Activated T-cell treated with anti-CD3 and anti-CD28 coated beads, Interleukin-2, amount 50 U/mL, for 4 hours (primary cell): ENCODE results near the gene SP140. TPM values are rescaled to one million over a fixed set of nuclear protein-coding genes. Genes with fewer than 3 reads are reported as not detected.

Experiments
- ATAC-seq, 2 donors: fragments of 200-7000 bp; cut with Tn5 transposase; one replicate each; pipeline ENCODE4 v1.10.0; 2021
- DNase-seq: peaks from one replicate; pipeline ENCODE4 v3.0.0-alpha.2; 2020
- H3K27me3 Mint-ChIP-seq: one replicate; pipeline ENCODE4 v1.8.0; 2021; ENCODE audit warnings: low read depth, mixed read lengths
- H3K36me3 Mint-ChIP-seq: one replicate; pipeline ENCODE4 v1.8.0; 2022; ENCODE audit warnings: mixed read lengths; ENCODE audit not compliant: insufficient read depth
- H3K4me1 Mint-ChIP-seq: one replicate; pipeline ENCODE4 v1.8.0; 2021; ENCODE audit warnings: low read depth, mixed read lengths
- H3K4me3 Mint-ChIP-seq: one replicate; pipeline ENCODE4 v1.8.0; 2021; ENCODE audit warnings: mild to moderate bottlenecking, moderate library complexity, mixed read lengths
- H3K9me3 Mint-ChIP-seq: one replicate; pipeline ENCODE4 v1.8.0; 2021; ENCODE audit warnings: mixed read lengths
- total RNA-seq, 3 donors: library from RNA; stranded (reverse); gene quantifications; one replicate each; pipeline ENCODE4 v1.2.1, GENCODE V29; 2021

Gene SP140
- total RNA-seq, 3 donors from 2014 or later: 38.4 to 50.6 (median 43.9) TPM

GRCh38 chr2:230319211-230319862 is 93.8 kb downstream of the SP140 start:
- peak overlapping the region; percentile 37 for H3K4me3 Mint-ChIP-seq
- peak; percentile 94 to 95 for ATAC-seq
- H3K27me3 Mint-ChIP-seq: no peaks in the 10 kb centered on the region
- H3K9me3 Mint-ChIP-seq: no peaks in the 10 kb centered on the region
- DNase-seq: peak; percentile 49
- H3K36me3 Mint-ChIP-seq: peaks cover 16% of the 10 kb centered on the region
- peaks cover 76% of the 10 kb centered on the region for H3K4me1 Mint-ChIP-seq

- Mint-ChIP-seq H3K9me3 (no peaks in the 10 kb centered on the region), H3K36me3 (peaks cover 8% of the 10 kb centered on the region), H3K4me1 (peaks cover 82% of the 10 kb centered on the region), H3K27me3 (no peaks in the 10 kb centered on the region), H3K4me3 (no peak overlapping the region)
- ATAC-seq: no peak
- DNase-seq: no peak
Measured at GRCh38 chr2:230321031-230321430, 95.5 kb downstream of the SP140 start.

- H3K27me3 Mint-ChIP-seq: no peaks in the 10 kb centered on the region
- H3K4me3 Mint-ChIP-seq: no peak overlapping the region
- no peaks in the 10 kb centered on the region for H3K9me3 Mint-ChIP-seq
- H3K4me1 Mint-ChIP-seq: peaks cover 78% of the 10 kb centered on the region
- ATAC-seq (no peak), DNase-seq (no peak)
- peaks cover 6% of the 10 kb centered on the region for H3K36me3 Mint-ChIP-seq
Measured at GRCh38 chr2:230322561-230323384, 97.2 kb downstream of the SP140 start.

GRCh38 chr2:230323385-230324106 is 98.0 kb downstream of the SP140 start:
- Mint-ChIP-seq H3K4me1 (peaks cover 75% of the 10 kb centered on the region), H3K27me3 (no peaks in the 10 kb centered on the region), H3K36me3 (peaks cover 6% of the 10 kb centered on the region), H3K9me3 (no peaks in the 10 kb centered on the region), H3K4me3 (no peak overlapping the region)
- DNase-seq: no peak
- no peak for ATAC-seq

- Mint-ChIP-seq H3K4me1 (peaks cover 75% of the 10 kb centered on the region), H3K4me3 (no peak overlapping the region), H3K36me3 (peaks cover 13% of the 10 kb centered on the region), H3K9me3 (no peaks in the 10 kb centered on the region), H3K27me3 (no peaks in the 10 kb centered on the region)
- ATAC-seq (no peak), DNase-seq (no peak)
Measured at GRCh38 chr2:230324503-230324902, 99.0 kb downstream of the SP140 start.

- DNase-seq (no peak), ATAC-seq (no peak)
- H3K4me1 Mint-ChIP-seq: peaks cover 75% of the 10 kb centered on the region
- H3K27me3 Mint-ChIP-seq: no peaks in the 10 kb centered on the region
- peak overlapping the region; percentile 90 for H3K4me3 Mint-ChIP-seq
- H3K9me3 Mint-ChIP-seq: no peaks in the 10 kb centered on the region
- peaks cover 21% of the 10 kb centered on the region for H3K36me3 Mint-ChIP-seq
Measured at GRCh38 chr2:230325316-230326243, 100.0 kb downstream of the SP140 start.

GRCh38 chr2:230326453-230327417 is 101.2 kb downstream of the SP140 start, which contains the start of gene SP140L:
SP140L (plus strand) TSS chr2:230327193; CDS start chr2:230327270, 77 bp downstream.
- H3K9me3 Mint-ChIP-seq: no peaks in the 10 kb centered on the region
- ATAC-seq (peak; percentile 99), DNase-seq (peak; percentile 76)
- H3K27me3 Mint-ChIP-seq: no peaks in the 10 kb centered on the region
- H3K36me3 Mint-ChIP-seq: peaks cover 25% of the 10 kb centered on the region
- H3K4me3 Mint-ChIP-seq: peak within 1 kb of the TSS; percentile 90
- peaks cover 74% of the 10 kb centered on the region for H3K4me1 Mint-ChIP-seq

GRCh38 chr2:230327418-230328154 is 102.0 kb downstream of the SP140 start:
- Mint-ChIP-seq H3K4me1 (peaks cover 74% of the 10 kb centered on the region), H3K36me3 (peaks cover 25% of the 10 kb centered on the region), H3K9me3 (no peaks in the 10 kb centered on the region), H3K27me3 (no peaks in the 10 kb centered on the region), H3K4me3 (peak overlapping the region; percentile 90)
- ATAC-seq (peak; percentile 42 to 54), DNase-seq (no peak)

- ATAC-seq (no peak), DNase-seq (no peak)
- Mint-ChIP-seq H3K27me3 (no peaks in the 10 kb centered on the region), H3K4me3 (peak overlapping the region; percentile 90), H3K9me3 (no peaks in the 10 kb centered on the region), H3K36me3 (peaks cover 26% of the 10 kb centered on the region), H3K4me1 (peaks cover 73% of the 10 kb centered on the region)
Measured at GRCh38 chr2:230328155-230328458, 102.6 kb downstream of the SP140 start.

- Mint-ChIP-seq H3K4me3 (peak overlapping the region; percentile 90), H3K9me3 (peaks cover 8% of the 10 kb centered on the region), H3K4me1 (peaks cover 82% of the 10 kb centered on the region), H3K27me3 (no peaks in the 10 kb centered on the region), H3K36me3 (peaks cover 38% of the 10 kb centered on the region)
- ATAC-seq (no peak), DNase-seq (no peak)
Measured at GRCh38 chr2:230329946-230330605, 104.5 kb downstream of the SP140 start.

GRCh38 chr2:230330725-230331124 is 105.2 kb downstream of the SP140 start:
- Mint-ChIP-seq H3K4me1 (peaks cover 82% of the 10 kb centered on the region), H3K36me3 (peaks cover 45% of the 10 kb centered on the region), H3K4me3 (peak overlapping the region; percentile 90), H3K27me3 (no peaks in the 10 kb centered on the region), H3K9me3 (peaks cover 8% of the 10 kb centered on the region)
- ATAC-seq: no peak
- no peak for DNase-seq

GRCh38 chr2:230335461-230335863 is 109.9 kb downstream of the SP140 start:
- H3K4me1 Mint-ChIP-seq: peaks cover 62% of the 10 kb centered on the region
- no peaks in the 10 kb centered on the region for H3K27me3 Mint-ChIP-seq
- ATAC-seq: peak; percentile 67 to 81
- DNase-seq: no peak
- H3K36me3 Mint-ChIP-seq: peaks cover 49% of the 10 kb centered on the region
- H3K4me3 Mint-ChIP-seq: peak overlapping the region; percentile 22
- peaks cover 8% of the 10 kb centered on the region for H3K9me3 Mint-ChIP-seq
